Lung (tissue), 12 donors: Measurements from ENCODE around the gene MYO7A. TPM values are rescaled to one million over a fixed set of nuclear protein-coding genes. Genes with fewer than 3 reads are reported as not detected.

ENCODE experiments used
- ATAC-seq: fragments of 200-7000 bp; cut with Tn5 transposase; one replicate; pipeline ENCODE4 v1.9.1; 2020; ENCODE audit warnings: moderate number of reproducible peaks; ENCODE audit not compliant: insufficient read depth, low FRiP score
- DNase-seq, 3 donors: peaks; one replicate each; pipeline ENCODE4 v3.0.0-alpha.2; 2013 to 2017
- H3K27ac ChIP-seq, 2 donors: one replicate each; pipeline ENCODE4 v1.5.1; 2013; ENCODE audit warnings: mild to moderate bottlenecking in 2 of 2, moderate library complexity in 2 of 2, control low read depth in 1 of 2, inconsistent platforms in 1 of 2, low read depth in 1 of 2, low read length in 1 of 2
- H3K27me3 ChIP-seq, 3 donors: one replicate each; pipeline ENCODE4 v1.5.1; 2013; ENCODE audit warnings: low read length in 2 of 3; ENCODE audit not compliant: control insufficient read depth in 3 of 3, insufficient read depth in 3 of 3
- H3K36me3 ChIP-seq, 4 donors: one replicate each; pipeline ENCODE4 v1.5.1; 2013; ENCODE audit warnings: low read length in 4 of 4, mild to moderate bottlenecking in 1 of 4, moderate library complexity in 1 of 4; ENCODE audit not compliant: control insufficient read depth in 4 of 4, insufficient read depth in 4 of 4
- H3K4me1 ChIP-seq, 5 donors: one replicate each; pipeline ENCODE4 v1.5.1; 2013; ENCODE audit warnings: low read length in 5 of 5, mild to moderate bottlenecking in 2 of 5, moderate library complexity in 1 of 5; ENCODE audit not compliant: control insufficient read depth in 5 of 5, insufficient read depth in 5 of 5
- H3K4me3 ChIP-seq: one replicate; pipeline ENCODE4 v1.5.1; 2013; ENCODE audit warnings: mild to moderate bottlenecking, control low read depth, moderate library complexity
- H3K9ac ChIP-seq, 2 donors: one replicate each; pipeline ENCODE4 v1.5.1; 2013; ENCODE audit warnings: low read length in 2 of 2, control low read depth in 1 of 2; ENCODE audit not compliant: insufficient read depth in 1 of 2
- H3K9me3 ChIP-seq, 4 donors: one replicate each; pipeline ENCODE4 v1.5.1; 2013; ENCODE audit warnings: low read length in 3 of 4, mild to moderate bottlenecking in 1 of 4, moderate library complexity in 1 of 4; ENCODE audit not compliant: control insufficient read depth in 4 of 4, insufficient read depth in 3 of 4
- WGBS, 2 donors: extraction: QIAGEN DNeasy Blood & Tissue Kit; methylation state at CpG; one replicate each; pipeline ENCODE4 v1.1.7; 2013; 5-methylcytosine and 5-hydroxymethylcytosine counted together
- polyA plus RNA-seq, 2 donors: library from polyadenylated mRNA; stranded (reverse); fragments of 200-250 nt; gene quantifications; one replicate each; pipeline ENCODE4 v1.2.1, GENCODE V29; 2013
- total RNA-seq, 2 donors: library from RNA; depleted of rRNA in 1 of 2; stranded (reverse); fragments of >200 nt in 1 of 2; gene quantifications; one replicate each; pipeline ENCODE4 v1.2.1, GENCODE V29; 2014 to 2021
- TF ChIP-seq, protein P1 (sequence below): IDR thresholded peaks from 2 replicates; pipeline ENCODE4 v1.5.1; 2012; ENCODE audit warnings: mild to moderate bottlenecking; ENCODE audit errors: control extremely low read depth, extremely low read depth
- donor health status: control.
- donor health status: control.
- donor health status: Bipolar disorder and iron deficiency.
- donor health status: healthy.
- donor health status: DM: yes; HTN: yes; CAD: no.

Gene MYO7A
- total and polyA plus RNA-seq, 4 donors = 1.8 to 10.2 (median 6.3) TPM

DNA sequence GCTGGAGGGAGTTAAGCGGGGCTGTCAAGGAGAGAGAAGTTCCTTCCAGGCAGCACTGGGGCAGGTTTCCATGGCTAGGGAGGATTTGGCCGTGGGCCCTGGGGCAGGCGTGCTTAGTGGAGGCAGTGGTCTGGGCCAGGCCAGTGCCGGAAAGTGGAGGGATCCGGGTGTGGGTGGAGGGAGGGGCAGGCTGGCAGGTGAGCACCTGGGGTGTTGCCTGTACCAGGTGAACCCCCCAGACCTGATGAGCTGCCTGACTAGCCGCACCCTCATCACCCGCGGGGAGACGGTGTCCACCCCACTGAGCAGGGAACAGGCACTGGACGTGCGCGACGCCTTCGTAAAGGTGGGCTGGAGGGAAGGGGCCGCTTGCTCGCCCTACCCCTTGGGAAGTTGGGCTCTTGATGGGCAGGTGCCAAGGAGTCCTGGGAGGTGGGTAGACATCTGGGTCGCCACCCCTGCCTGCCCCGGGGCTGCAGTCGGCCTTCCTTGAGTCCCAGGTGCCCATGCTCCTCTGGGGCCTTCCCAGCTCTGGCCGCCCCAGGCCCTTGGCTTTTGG lies 32.0 kb downstream of the MYO7A start:
- H3K9ac ChIP-seq = no peak overlapping the region
- H3K4me3 ChIP-seq = no peak overlapping the region
- no peaks in the 10 kb centered on the region for H3K27me3 ChIP-seq
- DNase-seq (no peak), ATAC-seq (no peak)
- no peak overlapping the region for H3K27ac ChIP-seq
- 96 to 97% methylated on average over 19 to 20 of the region's 20 CpGs for WGBS, 2 donors
- no peaks in the 10 kb centered on the region for H3K9me3 ChIP-seq
- TF ChIP-seq, protein P1, sequence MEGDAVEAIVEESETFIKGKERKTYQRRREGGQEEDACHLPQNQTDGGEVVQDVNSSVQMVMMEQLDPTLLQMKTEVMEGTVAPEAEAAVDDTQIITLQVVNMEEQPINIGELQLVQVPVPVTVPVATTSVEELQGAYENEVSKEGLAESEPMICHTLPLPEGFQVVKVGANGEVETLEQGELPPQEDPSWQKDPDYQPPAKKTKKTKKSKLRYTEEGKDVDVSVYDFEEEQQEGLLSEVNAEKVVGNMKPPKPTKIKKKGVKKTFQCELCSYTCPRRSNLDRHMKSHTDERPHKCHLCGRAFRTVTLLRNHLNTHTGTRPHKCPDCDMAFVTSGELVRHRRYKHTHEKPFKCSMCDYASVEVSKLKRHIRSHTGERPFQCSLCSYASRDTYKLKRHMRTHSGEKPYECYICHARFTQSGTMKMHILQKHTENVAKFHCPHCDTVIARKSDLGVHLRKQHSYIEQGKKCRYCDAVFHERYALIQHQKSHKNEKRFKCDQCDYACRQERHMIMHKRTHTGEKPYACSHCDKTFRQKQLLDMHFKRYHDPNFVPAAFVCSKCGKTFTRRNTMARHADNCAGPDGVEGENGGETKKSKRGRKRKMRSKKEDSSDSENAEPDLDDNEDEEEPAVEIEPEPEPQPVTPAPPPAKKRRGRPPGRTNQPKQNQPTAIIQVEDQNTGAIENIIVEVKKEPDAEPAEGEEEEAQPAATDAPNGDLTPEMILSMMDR = no peak
- H3K4me1 ChIP-seq = no peaks in the 10 kb centered on the region
- H3K36me3 ChIP-seq = no peaks in the 10 kb centered on the region

DNA sequence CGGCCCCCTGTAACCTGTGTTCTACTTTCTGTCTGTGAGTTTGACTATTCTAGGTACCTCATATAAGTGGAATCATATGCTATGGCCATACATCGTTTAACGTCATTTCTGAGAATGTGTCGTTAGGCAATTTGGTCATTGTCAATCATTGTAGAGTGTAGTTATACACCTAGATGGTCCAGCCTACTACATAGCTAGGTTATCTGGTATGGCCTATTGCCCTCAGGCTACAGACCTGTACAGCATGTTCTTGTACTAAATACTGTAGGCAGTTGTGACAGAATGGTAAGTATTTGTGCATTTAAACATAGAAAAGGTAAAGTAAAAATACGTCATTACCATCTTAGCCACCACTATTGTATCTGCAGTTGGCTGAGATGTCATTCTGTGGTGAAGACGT lies 35.2 kb downstream of the MYO7A start:
- WGBS, 2 donors = 86 to 90% methylated on average over 6 of the region's 6 CpGs

GRCh38 chr11:77165066-77165465 lies 37.0 kb downstream of the MYO7A start:
- no peak overlapping the region for H3K9ac ChIP-seq
- no peak for DNase-seq
- H3K9me3 ChIP-seq = no peaks in the 10 kb centered on the region
- H3K27me3 ChIP-seq = no peaks in the 10 kb centered on the region
- 85 to 97% methylated on average over 5 of the region's 5 CpGs for WGBS, 2 donors
- TF ChIP-seq, protein P1 = no peak
- no peak for ATAC-seq
- no peak overlapping the region for H3K27ac ChIP-seq
- H3K36me3 ChIP-seq = no peaks in the 10 kb centered on the region
- H3K4me3 ChIP-seq = no peak overlapping the region
- no peaks in the 10 kb centered on the region for H3K4me1 ChIP-seq

More for the DNA sequence above, 35.2 kb downstream of the MYO7A start:
- Histone ChIP-seq H3K36me3 (no peaks in the 10 kb centered on the region), H3K9me3 (no peaks in the 10 kb centered on the region), H3K4me1 (no peaks in the 10 kb centered on the region), H3K27ac (no peak overlapping the region), H3K9ac (no peak overlapping the region), H3K27me3 (no peaks in the 10 kb centered on the region), H3K4me3 (no peak overlapping the region)
- ATAC-seq (no peak), DNase-seq (no peak)
- TF ChIP-seq, protein P1 = no peak

DNA sequence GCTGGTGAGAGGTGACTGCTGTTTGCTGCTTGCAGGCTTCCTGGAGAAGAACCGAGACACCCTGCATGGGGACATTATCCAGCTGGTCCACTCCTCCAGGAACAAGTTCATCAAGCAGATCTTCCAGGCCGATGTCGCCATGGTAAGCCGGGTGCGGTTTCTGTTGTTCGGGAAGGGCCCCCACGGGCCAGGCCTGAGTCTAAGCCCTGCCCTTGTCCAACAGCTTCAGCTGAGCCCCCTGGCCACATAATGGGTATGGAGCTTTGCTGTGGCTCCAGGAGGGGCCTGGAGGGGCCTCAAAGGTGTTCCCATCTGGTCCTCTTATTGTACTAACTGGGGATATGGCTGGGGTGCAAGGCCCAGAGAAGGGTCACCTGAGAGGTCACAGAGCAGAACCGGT lies 38.0 kb downstream of the MYO7A start:
- Histone ChIP-seq H3K4me1 (no peaks in the 10 kb centered on the region), H3K4me3 (no peak overlapping the region), H3K36me3 (no peaks in the 10 kb centered on the region), H3K27me3 (no peaks in the 10 kb centered on the region), H3K9ac (no peak overlapping the region), H3K9me3 (no peaks in the 10 kb centered on the region), H3K27ac (no peak overlapping the region)
- 94 to 96% methylated on average over 8 of the region's 8 CpGs for WGBS, 2 donors
- DNase-seq (no peak), ATAC-seq (no peak)
- TF ChIP-seq, protein P1 = no peak
